ENCODE measurements around the gene TRIM2.

Gene TRIM2

DNA sequence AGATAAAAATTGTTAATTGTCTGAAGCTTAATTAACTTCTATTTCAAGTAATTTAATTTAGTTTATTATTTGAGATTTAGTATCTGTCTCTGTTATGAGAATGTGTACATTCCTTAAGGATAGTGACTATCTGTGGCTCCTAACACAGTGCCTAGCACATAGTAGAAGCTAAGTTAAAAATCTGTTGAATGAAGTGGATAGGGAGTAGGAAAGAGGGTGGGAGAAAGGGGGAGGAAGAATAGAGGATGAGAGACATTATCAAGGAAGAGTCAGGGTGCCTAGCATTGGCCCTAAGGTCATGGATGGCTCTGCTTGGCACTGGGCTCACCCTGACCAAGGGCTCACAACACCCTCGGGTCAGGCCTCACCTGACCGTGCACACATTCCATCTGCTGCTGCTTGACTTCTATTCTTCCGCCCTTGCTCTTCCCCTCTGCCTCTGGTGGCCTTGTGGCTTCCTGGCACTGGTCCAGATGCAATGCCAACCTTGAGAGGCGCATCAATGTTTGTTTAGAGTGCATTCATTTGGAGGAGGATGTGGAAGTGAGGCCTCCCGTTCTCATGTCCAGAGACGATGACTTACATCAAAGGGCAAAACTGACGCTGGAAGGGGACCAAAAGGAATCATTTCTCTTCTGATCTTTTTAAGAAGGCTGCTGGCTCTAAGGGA, 42.3 kb downstream of the TRIM2 start:
- TF ChIP-seq, protein P1, sequence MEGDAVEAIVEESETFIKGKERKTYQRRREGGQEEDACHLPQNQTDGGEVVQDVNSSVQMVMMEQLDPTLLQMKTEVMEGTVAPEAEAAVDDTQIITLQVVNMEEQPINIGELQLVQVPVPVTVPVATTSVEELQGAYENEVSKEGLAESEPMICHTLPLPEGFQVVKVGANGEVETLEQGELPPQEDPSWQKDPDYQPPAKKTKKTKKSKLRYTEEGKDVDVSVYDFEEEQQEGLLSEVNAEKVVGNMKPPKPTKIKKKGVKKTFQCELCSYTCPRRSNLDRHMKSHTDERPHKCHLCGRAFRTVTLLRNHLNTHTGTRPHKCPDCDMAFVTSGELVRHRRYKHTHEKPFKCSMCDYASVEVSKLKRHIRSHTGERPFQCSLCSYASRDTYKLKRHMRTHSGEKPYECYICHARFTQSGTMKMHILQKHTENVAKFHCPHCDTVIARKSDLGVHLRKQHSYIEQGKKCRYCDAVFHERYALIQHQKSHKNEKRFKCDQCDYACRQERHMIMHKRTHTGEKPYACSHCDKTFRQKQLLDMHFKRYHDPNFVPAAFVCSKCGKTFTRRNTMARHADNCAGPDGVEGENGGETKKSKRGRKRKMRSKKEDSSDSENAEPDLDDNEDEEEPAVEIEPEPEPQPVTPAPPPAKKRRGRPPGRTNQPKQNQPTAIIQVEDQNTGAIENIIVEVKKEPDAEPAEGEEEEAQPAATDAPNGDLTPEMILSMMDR (conservative IDR thresholded peaks at IDR 0.05; ENCODE audit: low read depth) = no peak
- ChIA-PET CTCF (no interaction called here), POLR2A (ENCODE audit: low non-redundant PET) (no interaction called here)
- no peak for DNase-seq (ENCODE audit: low spot score)
- H3K27ac ChIP-seq = peak overlapping the region; percentile 50

GRCh38 chr4:153247116-153247490, 42.9 kb downstream of the TRIM2 start:
- peak overlapping the region; percentile 50 for H3K27ac ChIP-seq
- TF ChIP-seq, protein P1 (conservative IDR thresholded peaks at IDR 0.05; ENCODE audit: low read depth) = no peak
- DNase-seq (ENCODE audit: low spot score) = no peak
- ChIA-PET CTCF (no interaction called here), POLR2A (ENCODE audit: low non-redundant PET) (no interaction called here)

- TF ChIP-seq, protein P1 (conservative IDR thresholded peaks at IDR 0.05; ENCODE audit: low read depth) = no peak
- CTCF ChIA-PET = interaction anchor here (0.7 to 0.9 kb wide), 2 partner anchors 106 to 379 kb away, joined by 4 to 5 read pairs; no protein-coding TSS in a partner anchor
- POLR2A ChIA-PET (ENCODE audit: low non-redundant PET) = no interaction called here
- peak overlapping the region; percentile 79 for H3K27ac ChIP-seq
- DNase-seq (ENCODE audit: low spot score) = no peak
Measured at GRCh38 chr4:153248641-153249198, 44.5 kb downstream of the TRIM2 start.

DNA sequence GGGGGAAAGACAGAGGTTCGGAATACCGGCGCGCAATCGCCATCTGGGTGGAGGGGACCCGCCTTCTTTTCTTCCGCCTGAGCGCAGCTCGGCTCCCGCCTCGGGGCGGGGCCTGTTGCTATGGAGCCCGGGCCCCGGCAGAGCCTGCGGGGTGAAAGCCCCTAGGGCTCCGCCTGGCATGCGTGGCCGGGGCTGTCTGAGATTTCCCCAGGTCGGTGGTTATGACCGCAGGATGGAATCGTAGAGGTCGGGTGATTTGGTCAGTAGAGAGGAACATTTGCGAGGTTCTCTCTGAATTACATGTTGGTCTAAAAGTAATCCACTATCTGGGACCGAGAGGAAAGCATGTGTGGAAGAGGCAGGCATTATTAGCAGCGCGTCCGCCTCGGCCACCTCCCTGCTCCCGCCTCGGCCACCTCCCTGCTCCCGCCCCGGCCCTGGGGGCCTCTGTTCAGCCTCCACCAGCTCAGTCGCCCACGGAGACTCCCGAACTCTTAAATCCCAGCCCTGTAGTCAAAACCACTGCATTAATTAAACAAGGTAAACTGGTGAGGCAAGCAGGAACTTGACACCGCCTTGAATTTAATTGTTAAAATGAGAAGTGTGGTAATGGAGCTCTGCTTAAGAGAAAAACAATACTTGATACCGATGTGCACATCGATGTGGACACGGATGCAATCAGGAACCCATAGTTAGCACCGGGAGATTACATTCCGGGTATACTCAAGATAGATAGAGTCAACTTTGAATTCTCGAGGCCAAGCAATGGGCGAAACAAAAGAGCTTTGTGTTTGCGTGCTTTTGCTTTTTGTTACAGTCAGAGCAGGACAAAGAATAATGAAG, 45.2 kb downstream of the TRIM2 start:
- DNase-seq (ENCODE audit: low spot score) = peak; percentile 92
- TF ChIP-seq, protein P1 (conservative IDR thresholded peaks at IDR 0.05; ENCODE audit: low read depth) = no peak
- POLR2A ChIA-PET (ENCODE audit: low non-redundant PET) = no interaction called here
- CTCF ChIA-PET = interaction anchor here (0.7 to 0.9 kb wide), 3 partner anchors 107 to 1202 kb away, joined by 3 to 5 read pairs (median 4); no protein-coding TSS in a partner anchor
- peak overlapping the region; percentile 79 for H3K27ac ChIP-seq

DNA sequence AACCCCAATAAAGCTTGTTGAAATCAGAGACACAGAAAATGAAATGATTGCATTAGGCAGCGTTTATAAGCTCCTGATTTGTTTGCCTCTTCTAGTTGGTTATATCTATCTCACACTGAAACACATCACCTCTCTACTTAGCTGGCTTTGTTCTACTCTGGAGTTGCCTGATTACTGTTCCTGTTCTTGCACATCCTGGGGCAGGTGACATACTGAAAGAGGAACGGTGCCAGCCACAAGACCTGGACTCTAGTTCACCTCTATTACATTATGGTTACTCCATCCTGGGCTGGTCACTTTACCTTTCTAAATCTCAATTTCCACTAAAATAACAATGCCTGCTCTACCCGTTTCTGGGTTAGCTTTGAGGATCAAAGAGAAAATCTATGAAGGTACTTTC, 47.9 kb downstream of the TRIM2 start:
- DNase-seq (ENCODE audit: low spot score) = no peak
- TF ChIP-seq, protein P1 (conservative IDR thresholded peaks at IDR 0.05; ENCODE audit: low read depth) = no peak
- ChIA-PET CTCF (no interaction called here), POLR2A (ENCODE audit: low non-redundant PET) (no interaction called here)
- no peak overlapping the region for H3K27ac ChIP-seq

DNA sequence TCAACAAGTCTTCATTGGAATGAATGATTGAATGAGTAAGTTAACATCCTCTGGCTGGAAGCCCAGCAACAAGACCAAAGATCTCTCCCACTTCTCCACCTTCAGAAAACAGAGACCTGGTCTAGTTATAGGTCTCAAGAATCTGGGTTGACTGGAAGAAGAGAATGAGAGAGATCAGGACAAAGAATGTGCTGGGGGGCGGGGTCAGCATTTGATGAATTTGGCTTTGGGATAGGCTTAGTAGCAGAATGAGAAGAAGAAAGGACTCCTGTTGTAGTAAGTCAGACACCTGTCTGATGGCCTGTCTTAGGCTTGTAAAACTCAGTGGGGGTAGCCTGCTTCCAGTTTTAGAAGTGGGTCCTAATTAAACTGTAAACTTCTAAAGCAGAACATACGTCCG, 51.0 kb downstream of the TRIM2 start:
- TF ChIP-seq, protein P1 (conservative IDR thresholded peaks at IDR 0.05; ENCODE audit: low read depth) = no peak
- ChIA-PET POLR2A (ENCODE audit: low non-redundant PET) (no interaction called here), CTCF (no interaction called here)
- no peak for DNase-seq (ENCODE audit: low spot score)
- H3K27ac ChIP-seq = no peak overlapping the region

Data from RWPE1 (cell line).